Stimulated activated CD4-positive, alpha-beta T cell treated with anti-CD3 and anti-CD28 coated beads, Interleukin-2, amount 100 ng/mL, for 48 hours (primary cell): ENCODE data around the gene FBXL17.

Source experiments
- DNase-seq, 2 donors: peaks; one replicate each; pipeline ENCODE4 v3.0.0-alpha.2; 2020

Gene FBXL17

DNA sequence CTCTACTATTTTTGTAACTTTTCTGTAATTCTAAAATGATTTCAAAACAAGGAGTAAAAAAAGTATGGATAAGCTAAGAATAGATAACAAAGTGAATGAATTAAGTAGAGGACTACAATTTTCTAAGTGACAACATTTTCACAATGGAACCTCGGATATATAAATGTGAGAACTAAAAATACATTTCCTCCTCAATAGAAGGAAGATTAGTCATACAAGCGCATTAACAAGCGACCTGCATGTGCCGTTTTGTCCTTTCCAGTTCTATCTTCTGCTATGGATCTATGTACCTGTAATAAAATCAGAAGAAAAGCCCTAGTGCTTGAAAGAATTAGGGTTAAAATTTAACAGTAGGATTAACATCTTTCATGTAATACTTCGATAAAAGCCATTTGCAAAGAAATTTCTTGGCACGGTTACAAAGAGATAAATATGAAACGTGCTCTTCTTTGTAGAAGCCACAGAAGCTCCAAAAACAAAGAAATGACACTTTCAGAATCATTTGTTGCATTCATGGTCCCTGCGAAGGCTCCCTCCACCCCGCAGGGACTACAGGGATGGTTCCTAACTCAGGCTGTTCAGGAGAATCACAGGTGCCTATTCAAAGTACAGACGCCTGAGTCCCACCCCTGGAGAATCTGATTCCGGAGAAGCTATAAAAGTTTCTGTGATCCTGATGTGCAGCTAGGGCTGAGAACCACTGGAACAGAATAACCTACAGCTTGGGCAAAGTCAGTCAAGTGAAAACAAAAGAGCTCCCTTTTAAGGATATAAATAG lies 494.5 kb downstream of the FBXL17 start:
- no peak for DNase-seq

DNA sequence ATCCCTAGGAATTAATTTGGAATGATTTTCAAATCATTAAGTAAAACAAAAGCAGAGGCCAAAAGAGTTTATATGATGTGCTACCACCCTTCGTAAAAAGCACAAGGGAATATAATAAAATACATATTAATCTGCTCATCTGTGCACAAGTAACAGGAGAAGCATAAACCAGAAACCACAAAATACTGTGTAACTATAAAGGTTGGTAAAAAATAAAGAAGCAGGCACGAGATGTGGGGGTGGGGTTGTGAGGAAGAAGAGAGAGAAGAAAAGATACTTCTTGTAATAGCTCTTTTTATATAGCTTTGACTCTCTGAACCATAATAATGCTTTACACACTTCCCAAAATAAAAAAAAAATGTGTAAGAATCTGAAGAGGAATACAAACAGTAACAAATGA lies 496.3 kb downstream of the FBXL17 start:
- no peak for DNase-seq

DNA sequence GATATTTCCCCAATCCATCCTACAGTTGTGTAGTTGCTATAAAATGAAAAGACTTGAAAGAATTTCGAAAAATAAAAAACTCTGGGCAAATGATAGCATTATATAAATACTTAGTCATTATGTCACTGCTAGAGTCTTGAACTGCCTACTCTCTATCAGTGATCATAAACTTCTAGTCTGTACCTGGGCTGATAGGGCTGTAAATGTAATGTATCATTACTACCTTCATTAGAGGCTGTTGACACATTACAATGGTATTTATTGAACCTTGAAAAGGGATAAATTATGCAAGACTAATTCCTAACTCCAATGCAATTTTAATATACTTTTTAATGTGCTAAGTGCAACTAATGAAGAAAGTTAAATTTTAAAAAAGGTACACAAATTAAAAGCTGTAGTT lies 497.0 kb downstream of the FBXL17 start:
- DNase-seq, result no peak

DNA sequence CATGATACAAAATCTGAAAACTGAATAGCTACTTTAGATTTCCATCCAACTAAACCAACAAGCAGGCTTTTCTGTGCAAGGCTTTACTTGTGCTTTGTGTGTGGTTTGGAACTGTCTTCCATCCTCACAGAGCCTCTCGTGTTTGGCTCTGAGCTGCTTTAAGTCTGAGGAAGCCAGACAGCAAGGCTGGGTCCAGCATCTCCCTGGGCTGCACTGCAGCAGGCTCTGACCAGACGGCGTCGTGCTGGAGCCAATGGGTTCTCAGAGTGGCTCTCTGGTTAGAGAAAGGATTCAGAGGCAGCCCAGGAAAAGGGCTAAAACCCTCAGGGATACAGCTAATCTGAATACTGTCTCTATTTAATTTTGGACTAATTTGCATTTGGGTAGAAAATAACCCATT lies 503.2 kb downstream of the FBXL17 start:
- no peak for DNase-seq

DNA sequence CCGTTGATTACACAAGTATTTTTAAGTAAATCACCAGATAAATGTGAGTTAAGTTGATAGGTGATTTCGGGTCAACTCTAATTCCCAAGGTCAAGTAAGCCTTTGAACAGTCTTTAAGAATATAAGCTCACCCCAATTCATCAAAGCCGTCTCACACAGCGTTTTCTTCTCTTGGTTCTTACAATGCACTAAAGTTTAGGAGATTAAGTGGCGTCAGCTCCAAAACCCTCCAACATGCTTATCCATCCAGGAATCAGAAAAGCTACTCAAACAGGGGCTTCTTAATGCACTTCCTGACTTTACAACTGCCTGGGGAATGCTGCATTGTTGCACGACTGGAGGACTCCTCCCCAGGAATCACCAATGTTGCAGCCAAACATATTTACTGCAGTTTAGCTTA lies 505.0 kb downstream of the FBXL17 start:
- DNase-seq, result no peak

DNA sequence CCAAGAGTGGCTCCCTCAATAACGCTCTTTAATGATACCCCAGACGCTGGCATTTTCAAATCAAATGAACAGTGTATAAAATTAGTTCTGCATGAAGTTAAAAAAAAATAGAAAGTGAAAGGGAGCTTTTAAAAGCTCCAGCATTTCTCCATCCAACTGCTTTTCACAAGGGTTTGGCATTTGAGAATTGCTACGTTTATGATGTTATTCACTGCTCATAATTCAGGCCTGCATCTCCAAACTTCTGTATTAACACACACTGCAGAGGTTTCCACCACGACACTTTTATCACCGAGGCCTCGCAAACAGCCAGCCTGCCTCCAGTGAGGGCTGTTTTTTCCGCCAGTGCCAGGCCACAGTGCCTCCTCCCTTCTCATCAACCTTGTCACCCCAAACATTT lies 505.6 kb downstream of the FBXL17 start:
- no peak for DNase-seq

DNA sequence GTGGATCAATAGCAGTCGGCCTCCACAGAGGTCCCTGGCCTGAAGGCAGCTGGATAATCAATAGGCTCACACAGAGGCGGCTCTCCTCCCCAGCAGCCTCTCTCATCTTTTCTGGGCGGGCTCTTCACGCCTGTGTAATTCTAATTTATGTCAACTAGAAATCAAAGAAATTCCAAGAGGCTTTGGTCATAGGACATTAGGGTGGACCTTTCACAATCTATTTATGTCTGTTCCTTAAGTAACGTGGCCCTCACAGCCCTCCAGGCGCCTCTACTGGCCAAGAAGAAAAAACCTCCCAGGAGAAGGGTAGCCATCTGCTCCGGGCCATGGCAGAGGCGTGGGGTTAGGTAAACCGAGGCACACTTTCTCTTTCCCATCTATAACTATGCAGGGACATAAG lies 506.1 kb downstream of the FBXL17 start:
- no peak for DNase-seq

DNA sequence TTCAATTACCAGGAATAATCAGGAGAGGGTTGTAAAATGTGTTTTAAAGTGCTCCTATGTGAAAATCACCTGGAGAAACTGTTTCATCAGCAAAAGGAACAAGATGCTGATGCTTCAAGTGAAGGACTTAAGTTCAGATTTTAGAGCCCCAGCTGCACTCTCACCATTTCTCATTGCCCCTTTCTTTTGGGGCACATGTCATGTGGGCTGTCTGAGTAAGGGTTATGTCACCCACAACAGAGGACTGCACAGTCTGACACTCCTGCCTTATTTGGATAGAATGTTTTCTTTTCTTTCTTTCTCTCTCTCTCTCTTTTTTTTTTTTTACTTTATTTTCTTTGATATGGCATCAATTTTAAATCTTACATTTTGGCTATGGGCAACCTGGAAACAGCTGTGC lies 507.1 kb downstream of the FBXL17 start:
- no peak for DNase-seq

DNA sequence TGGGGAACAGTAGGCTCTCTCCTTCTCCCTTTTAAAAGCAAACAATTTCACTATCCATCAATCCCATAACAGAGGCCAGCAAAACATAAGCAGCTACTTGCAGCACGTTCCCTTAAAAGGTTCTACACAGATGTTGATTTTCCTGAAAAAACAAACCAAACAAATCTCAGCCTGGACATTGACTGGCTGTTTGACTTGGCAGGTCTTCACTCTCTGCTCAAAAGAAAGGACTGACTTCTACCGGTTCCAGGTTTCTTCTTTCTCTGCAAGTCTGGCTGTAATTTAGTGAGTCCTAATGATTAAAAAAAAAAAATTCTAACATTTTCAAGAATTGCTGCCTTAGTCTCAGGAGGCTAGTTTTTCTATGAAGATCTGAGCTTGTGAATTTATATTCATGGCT lies 508.0 kb downstream of the FBXL17 start:
- no peak for DNase-seq

DNA sequence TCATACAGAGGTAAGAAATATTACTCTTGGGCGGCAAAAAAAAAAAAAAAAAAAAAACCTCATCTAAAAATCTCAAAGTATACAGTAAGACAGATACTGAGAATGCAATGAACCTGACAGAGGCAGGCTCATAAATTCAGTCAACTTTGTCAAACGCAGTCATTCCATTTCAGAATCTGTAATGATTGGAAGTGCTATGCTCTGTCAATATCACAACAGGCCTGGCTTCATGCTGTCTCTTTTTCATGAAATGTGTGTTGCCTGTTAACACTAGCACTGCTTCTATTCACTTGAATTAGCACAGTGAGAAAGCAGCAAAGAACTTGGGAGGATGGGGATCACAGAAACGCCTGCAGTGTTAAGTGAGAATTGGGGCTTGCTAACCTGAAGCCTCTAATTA lies 510.9 kb downstream of the FBXL17 start:
- DNase-seq, result no peak

DNA sequence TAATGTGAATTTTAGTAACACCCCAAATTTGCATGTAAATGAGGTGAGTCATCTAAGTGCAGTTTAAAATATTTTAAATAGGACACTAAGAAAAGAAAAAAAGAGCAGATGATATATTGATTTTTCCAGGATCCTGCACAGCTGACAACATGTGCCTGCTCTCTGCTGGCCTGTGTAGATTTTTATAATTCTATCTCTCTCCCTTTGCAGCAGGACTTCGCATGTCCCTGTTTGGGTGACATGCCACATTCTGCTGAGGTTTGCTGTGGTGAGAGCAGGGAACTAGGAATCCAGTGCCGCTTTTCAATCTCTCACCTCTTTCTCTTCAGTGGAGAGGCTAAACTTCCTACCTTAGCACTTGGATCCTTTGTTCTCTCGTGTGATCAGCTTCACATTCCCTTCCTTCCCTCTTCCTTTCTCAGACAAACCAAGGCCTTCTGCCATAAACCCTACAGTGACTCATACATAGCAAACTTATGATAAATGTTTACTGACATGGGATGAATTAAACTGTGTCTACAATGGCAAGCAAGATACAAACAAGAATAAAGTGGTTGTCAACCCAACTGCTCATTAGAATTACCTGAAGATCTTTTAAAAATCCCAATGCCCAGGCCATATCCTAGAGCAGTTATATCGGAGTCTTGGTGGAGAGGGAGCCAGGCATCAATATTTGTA lies 512.3 kb downstream of the FBXL17 start:
- no peak for DNase-seq

DNA sequence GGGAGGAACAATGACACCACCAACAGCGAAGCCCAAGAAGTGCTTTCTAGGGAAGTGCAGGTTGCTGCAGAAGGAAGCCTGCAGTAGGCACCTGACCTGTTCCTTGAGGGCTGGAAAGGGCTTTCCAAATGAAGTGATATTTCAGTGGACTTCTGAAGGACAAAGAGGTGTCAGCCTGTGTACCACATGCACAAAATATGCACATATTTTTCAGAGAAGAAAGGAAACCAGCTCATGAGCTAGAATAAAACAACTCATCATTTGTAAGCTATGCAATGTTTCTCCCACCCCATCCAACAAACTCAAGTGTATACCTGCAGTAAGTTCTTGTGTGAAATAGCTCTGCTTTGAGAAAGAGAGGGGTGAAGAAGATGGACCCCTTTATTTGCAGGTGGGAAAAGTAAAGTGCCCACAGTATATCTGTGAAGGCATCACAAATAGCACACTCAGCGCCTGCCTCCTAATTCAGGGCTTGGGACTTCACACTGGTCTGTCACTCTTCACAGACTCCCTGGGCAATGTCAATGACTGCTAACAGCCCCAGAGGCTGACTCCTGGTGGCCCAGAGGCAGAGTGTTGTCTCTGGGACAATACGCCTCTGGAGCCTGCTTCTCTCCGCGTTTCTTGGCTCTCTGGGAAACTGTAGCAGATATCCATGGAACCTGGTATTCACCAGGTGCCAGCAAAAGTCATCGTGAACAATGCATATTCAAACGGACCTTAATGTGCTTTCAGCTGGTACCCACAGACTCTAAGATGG lies 513.1 kb downstream of the FBXL17 start:
- no peak for DNase-seq

DNA sequence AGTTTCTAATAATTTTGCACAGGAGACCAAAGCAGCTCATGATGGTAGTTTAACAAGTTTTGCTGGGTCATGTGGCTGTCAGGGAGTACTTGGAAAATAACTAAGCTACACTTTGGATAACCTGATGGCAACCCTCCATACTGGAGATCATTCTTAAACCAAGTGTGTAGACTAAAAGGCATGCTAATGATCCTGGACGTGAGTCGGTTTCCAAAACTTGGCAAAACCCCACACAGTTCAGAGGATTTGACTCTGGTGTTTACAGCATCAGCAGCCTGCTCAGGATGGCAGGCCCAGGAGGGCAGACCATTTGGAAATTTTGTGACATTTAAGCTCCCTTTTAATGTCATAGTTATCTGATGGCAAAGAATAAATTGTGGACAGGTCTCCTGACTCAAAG lies 514.6 kb downstream of the FBXL17 start:
- no peak for DNase-seq

DNA sequence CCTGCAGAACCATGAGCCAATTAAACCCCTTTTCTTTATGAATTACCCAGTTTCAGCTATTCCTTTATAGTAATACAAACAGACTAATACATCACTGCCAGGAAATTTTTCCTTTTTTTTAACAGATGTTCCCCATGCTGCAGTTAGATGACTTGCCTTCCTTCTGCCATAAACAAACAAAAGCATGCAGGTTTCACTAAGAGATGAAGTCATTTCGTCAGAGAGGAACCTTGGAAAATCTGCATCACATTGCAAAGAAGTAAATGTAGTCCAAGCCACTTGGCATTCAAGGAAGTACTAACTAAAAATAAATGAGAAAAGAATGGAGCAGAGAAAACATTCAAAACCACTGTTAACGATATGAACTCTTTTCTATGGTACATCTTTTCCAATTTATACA lies 517.1 kb downstream of the FBXL17 start:
- no peak for DNase-seq

DNA sequence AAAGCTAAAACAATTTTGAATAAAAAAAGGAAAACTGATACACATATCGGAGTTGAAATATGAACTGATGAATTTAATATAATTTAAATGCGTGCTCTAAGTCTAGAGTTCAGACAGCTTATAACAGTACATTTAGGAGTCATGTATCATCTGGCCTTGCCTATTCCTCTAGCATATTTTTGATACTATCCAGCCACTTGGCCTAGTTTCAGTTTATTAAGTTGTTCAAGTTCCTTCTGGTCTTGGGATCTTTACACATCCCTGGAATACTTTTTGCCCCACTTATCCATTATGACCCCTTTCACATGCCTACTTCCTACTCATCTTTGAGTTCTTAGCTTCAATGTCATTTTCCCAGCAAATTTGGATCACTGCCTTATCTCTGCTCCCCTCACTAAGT lies 518.8 kb downstream of the FBXL17 start:
- DNase-seq, result no peak

DNA sequence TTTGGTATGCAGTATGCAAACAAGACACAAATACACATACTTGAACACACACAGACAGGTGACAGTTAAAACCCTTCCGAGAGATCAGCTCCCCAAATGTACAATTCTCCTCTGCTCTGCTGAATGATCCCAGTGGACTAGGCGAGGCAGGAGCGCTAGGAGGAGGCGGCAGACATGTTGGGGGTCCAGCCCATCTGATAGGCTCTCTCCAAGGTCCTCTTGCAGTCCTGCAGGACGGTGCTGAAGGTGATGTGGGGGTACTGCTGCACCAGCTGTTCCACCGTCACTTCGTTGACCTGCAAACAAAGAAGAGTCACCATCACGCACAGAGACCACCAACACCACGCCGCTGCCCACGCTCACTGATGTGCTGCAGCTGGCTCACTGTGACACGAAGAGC lies 520.3 kb downstream of the FBXL17 start:
- DNase-seq, result no peak

DNA sequence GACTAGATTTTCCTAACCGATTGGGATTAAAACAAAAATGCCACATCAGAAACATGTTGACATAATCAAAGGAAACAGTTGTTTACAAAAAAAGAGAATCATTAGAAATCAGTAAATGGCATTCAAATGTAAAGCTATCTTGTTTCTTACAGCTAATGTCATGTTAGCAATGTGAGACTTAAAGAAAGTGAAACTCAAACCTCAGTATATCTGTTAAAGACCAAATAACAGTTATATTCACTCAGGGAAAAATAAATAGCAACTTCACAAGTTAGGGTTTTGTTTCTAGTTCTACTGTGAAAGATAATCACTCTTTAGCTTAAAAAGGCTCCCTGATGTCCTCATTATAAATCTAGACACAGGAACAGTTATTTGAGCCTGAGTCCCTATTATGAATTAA lies 521.9 kb downstream of the FBXL17 start:
- DNase-seq, result no peak

DNA sequence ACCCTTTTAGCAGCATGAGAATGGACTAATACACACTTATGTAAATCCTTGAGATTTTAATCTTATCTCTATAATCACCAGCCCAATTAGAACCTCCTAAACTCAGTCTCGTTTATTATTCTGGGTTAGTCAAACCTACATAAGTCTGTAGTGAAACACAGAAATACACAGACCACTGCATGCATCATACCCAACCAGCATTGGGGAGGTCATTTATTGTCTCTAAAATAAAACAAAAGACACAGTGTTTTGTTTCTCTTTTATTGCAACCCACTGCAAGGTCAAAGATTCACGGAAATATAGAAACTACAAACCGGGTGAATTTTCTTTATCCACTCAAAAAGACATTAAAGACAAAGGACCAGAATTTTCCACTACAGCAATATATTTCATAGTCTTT lies 523.1 kb downstream of the FBXL17 start:
- DNase-seq, result no peak

DNA sequence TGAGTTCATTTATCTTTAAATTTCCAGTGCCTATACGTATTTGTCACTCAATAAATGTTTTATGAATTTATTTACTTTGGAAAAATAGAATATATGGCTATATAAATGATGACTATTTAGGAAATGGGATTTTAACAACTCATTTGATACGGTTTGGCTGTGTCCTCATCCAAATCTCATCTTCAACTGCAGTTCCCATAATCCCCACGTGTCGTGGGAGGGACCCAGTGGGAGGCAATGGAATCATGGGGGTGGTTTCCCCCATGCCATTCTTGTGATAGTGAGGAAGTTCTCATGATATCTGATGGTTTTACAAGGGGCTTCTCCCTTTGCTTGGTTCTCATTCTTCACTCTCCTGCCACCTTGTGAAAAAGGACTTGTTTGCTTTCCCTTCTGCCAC lies 523.6 kb downstream of the FBXL17 start:
- DNase-seq, result no peak

DNA sequence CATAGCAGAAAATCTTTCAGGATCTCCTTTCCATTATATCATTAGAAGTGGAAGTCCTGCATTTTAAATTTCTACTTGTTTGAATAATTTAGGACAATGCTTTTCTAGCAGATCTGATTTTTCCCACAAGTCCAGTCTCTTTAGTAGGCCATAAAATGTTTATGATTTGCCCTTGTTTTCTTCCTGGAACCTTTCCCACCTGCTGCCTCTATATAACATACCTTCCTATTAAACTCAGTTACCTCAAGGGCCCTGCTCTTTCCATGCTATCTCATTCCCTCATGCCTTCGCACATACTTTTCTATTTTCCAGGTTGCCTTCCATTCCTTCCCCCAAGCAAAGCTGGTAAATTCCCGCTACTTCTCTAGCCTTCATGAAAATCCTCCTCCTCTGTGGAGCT lies 524.1 kb downstream of the FBXL17 start:
- DNase-seq, result no peak

DNA sequence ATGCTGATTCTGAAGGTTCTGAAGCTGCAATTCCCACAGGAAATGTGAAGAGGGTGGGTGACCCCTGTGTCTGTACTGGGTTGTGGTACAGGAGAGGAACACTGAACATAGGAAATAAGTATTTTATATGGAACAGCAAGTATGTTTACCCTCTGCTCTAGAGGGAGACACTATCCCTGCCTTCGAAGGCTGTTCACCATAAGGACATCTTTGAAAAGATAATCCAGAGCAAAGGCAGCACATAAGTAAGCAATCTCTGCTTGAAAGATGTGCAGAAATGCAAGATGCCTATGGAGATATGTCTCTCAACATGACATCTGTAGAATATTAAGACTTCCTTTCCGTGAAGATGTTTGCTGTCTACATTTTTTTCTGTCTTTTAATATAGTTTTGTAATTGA lies 526.7 kb downstream of the FBXL17 start:
- no peak for DNase-seq

DNA sequence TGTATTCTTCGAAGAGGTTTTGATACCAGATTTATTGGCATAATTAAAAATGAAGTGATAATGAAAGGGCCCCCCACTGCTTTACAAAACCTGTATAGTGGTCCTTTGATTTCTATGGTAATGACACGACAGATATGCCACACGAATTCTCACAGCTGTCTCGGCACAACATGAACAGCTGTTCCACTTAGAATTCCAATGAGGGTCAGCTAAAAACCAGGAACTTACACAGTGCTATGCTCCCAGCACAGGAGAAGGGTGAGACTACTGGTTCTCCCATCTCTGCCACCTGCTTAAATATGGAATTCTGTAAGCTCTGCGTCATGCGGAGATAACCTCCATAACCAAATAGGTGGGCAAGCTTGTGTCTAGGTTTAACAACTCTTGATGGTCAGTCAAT lies 528.2 kb downstream of the FBXL17 start:
- no peak for DNase-seq

DNA sequence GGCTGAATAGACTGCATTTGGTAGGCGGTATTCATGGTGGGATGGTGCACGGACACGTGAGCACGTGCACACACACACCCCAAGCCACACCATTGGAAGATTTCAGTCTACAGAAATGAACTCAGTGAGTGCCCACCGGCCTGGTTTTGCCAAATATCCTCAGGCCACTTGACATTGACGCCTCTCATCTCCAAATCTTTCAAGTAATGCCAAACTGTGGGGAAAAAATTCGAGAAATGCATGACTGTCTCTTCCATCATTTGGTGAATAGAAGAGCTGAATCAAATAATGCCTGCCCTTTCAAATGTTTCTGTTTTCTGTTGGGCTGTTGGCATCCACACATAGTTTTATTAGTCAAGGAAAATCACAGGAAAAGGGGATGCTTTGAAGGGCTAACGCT lies 528.9 kb downstream of the FBXL17 start:
- DNase-seq, result no peak

DNA sequence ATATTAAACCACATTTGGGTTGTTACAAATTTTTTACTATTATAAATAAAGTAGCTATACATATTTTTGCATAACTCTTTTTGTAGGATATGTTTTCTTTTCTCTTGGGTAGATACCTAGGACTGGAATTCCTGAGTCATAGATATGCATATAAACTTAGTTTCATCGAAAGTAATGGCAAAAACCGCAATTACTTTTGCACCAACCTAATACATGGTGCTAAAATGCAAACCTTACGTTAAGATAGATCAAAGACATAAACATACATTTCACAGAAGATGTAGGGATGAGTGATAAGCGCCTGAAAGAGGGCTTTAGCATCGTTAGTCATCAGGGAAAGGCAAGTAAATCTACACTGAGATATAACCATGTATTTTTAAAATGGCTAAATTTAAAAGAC lies 532.8 kb downstream of the FBXL17 start:
- no peak for DNase-seq
